Left kidney (tissue), 8 donors: ENCODE results near the gene C19orf85. TPM values are rescaled to one million over a fixed set of nuclear protein-coding genes. Genes with fewer than 3 reads are reported as not detected.
A peak's percentile ranks its signal among the peaks of the same experiment; 100 is the strongest.
"Not testable (repeated sequence)": the region's sequence is repeated elsewhere in the genome, so short reads cannot be mapped to it uniquely, and the experiment has no call there.

Experiments used
- DNase-seq: peaks from one replicate; pipeline ENCODE4 v3.0.0-alpha.2; 2013
- long read RNA-seq, 8 donors: transcript quantifications; one replicate each; lab custom pipeline, GENCODE V29; 2026
- polyA plus RNA-seq: library from polyadenylated mRNA; unstranded; fragments of 120-200 nt; gene quantifications from one replicate; pipeline ENCODE4 v1.2.1, GENCODE V29; 2013; ENCODE audit not compliant: insufficient read length

C19orf85 gene
- not detected for polyA plus RNA-seq
- long read RNA-seq, donor 1, result 0 reads
- long read RNA-seq, donor 2, result 0 reads
- long read RNA-seq, donor 3, result 0 reads
- long read RNA-seq, donor 4, result 0 reads
- long read RNA-seq, donor 5, result 0 reads
- long read RNA-seq, donor 6, result 0 reads
- long read RNA-seq, donor 7, result 0 reads
- long read RNA-seq, donor 8, result 0 reads

DNA sequence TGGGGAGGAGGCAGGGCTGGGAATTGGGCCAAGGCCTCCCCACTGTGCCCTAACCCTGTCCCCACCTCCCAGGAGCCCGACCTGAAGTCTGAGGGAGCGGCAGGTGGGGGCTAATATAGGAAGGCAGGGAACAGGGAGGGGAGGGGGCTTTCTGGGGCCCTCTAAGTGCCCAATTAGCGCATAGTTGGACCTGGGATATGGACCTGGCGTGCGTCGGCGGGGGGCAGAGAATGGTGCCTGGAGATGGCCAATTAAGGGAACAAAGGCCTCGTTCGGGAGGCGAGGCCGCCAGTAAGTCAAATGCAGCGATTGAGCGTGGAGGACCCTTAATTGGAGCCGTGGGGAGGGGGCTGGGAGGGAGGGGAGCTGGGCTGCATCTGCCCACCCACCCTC, at the start of gene C19orf85:
Gene C19orf85 (minus strand): TSS at position 90 of the 393 bp plus-strand sequence. CDS start 197 bp downstream, outside the sequence.
- DNase-seq, result no peak

DNA sequence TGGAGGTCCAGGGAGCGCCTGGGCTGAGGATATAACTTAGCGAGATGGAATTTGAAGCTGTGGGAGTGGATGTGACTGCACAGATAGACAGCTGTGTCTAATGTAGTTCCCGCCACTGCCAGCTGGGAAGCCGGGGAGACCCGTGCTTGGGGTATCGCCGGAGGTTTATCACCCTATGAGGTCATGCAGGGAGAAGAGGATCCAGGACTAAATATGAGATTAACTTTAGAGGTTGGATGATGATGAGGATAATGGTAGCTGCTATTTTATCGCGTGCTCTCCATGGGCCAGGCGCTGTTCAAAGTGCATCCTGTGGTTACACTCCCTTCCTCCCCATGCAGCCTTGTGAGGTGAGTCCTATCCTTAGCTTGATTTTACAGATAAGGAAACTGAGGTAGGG, 43.6 kb upstream of the C19orf85 start:
- no peak for DNase-seq

DNA sequence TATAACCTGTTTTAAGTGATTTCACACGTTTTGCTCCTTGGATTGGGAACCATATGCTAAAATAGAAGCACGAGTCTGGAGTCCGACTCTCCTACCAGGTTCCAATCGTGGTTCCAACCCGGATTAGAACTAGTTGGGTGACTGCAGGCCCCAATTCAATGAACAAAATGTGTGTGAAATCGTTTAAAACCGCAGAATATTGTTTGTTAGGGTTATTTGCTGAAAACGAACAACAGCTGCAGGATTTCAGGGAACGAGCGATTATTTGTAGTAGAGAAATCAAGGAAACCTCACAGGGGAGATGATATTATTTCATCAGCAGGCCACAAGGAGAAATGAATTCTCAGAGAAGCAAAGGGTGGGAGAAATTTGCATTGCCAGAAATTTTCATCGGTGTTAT, 40.4 kb upstream of the C19orf85 start:
- DNase-seq, result no peak

DNA sequence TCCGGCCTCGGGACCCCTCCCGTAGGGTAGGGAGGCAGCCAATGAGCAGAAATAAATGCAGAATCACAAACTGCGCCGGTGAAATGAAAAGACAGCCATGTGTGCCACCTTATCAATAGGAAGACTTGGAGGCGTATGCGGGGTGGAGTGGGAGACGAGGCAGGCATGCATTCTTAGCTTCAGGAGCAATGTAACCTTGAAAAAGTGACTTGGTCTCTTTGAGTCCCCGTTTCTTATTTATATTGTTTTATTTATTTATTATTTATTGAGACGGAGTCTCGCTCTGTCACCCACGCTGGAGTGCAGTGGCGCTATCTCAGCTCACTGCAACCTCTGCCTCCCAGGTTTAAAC, 39.7 kb upstream of the C19orf85 start:
- no peak for DNase-seq

DNA sequence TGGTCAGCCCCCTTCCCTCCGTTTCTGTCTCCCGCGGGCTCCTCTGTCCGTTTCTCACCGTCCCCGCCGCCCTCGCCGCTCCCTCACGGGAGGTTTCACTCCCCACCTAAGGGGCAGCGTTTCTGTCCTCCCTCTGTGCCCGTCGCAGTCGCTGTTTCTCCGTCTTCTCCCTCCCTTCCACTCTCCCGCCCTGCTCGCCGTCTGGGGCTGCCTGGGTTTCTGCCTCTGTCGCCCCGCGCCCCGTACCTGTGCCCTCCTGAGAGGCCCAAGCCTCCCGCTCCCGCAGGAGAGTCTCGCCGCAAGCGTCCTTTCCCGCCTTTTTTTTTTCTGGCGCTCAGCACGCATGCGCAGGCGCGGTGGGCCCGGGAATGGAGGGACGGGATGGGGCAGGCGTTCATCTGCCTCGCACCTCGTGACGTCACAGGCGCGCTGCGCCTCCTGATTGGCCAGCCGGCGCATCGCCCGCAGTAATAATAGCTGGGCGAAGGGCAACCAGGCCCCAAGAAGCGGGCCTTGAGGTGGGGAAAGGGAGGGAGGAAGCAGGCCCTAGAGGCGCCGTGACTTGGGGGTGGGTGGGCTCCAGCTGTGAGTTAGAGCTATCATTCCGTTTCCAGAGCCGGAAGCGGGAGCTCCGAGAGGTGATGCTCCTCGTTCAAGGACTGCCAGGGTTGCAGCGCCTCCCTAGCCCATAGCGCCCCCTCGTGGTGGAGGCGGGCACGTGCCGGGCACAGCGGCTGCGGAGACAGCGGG, 39.1 kb upstream of the C19orf85 start:
- DNase-seq, result peak; percentile 89

DNA sequence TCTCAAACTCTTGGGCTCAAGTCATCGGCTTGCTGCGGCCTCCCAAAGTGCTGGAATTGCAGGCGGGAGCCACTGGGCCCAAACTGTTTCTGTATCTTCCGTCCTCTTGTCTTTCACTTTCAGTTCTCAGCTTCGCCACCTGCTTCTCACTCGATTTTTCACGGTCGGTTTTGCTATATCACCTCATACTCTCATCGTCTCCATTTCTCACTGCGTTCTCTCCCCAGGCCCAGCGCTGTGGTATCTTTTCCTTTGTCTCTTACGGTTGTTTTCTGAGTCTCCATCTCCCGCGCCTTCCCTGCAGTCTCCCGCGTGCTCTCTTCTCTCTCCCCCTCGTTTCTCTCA, 38.6 kb upstream of the C19orf85 start:
- no peak for DNase-seq

DNA sequence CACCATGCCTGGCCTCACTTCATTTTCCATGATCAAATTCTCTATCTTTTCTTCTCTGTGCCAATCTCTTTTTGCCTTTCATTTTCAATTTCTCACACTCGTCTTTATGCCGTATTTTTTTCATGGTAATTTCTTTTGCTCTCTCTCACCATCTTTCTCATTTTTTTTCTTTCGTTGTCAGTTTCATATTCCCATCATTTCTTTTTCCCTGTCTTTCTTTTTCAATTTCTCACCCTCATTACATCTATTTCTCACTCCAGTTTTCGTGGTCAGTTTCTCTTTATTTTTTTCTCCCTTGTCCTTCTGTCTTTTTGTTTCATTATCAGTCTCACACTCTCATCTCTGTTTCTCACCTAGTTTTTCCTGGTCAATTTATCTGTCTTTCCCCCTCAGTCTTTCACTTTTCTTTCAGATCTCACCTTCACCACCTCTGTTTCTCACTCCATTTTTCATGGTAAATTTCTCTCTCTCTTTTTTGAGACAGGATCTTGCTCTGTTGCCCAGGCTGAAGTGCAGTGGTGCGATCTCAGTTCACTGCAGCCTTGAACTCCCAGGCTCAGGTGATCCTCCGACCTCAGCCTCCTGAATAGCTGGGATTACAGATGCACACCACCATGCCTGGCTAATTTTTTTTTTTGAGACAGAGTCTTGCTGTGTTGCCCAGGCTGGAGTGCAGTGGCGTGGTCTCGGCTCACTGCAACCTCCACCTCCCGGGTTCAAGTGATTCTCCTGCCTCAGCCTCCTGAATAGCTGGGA, 37.8 kb upstream of the C19orf85 start:
- no peak for DNase-seq

DNA sequence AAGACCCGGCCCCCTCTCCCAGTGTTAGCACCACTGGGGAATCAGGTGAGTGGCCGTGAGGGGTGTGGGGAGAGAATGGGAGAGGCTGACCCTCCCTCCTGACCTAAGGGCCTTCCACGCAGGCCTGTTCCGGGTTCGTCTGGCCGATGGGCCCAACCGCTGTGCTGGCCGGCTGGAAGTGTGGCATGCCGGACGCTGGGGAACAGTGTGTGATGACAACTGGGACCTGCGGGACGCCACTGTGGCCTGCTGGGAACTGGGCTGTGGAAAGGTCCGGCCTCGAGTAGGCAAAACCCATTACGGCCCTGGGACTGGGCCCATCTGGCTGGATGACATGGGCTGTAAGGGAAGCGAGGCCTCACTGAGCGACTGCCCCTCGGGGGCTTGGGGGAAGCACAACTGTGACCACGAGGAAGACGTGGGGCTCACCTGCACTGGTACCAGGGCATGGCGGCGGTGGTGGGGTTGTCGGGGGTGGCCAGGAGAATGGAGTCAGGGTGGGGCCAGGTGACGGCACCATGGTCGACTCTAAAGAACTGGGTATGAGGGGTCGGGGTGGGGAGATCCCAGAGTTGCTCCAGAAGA, 35.9 kb upstream of the C19orf85 start:
- no peak for DNase-seq

DNA sequence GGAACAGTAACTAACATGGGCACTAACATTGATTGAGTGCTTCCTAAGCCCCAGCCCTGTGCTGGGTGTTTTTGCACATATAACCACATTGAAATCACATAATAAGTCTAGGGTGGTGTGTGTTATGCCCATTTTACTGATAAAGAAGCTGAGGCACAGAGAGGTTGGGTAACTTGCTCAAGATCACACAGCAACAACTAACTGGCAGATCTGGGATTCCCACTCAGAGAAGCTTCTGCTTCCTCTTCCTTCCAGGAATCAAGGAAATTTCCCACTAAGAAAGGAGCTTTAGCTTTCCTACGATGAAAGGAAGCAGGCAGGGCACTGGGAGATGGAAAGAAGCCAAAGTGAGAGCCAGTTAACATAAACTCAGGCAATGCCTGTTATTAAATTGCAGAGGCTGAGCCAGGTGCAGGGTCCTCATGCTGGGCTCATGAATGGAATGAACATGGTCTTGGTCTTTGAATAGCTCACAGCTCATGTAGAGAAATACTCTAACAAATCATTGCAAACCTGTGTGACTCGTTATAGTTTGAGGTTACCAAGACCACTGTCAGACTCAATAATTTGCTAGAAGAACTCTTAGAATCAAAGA, 33.8 kb upstream of the C19orf85 start:
- DNase-seq, result no peak

DNA sequence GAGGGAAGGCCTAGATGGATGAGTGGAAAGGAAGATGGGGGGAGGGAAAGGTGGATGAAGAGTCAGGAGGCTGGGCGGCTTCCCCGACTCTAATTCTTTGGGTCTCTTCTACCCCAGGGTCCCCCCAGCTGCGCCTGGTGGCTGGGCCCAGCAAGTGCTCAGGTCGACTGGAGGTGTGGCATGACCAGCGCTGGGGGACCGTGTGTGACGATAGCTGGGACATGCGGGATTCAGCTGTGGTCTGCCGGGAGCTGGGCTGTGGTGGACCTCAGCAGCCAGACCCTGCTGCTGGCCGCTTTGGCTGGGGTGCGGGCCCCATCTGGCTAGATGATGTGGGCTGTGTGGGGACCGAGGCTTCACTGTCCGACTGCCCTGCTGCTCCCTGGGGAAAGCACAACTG, 33.2 kb upstream of the C19orf85 start:
- no peak for DNase-seq

DNA sequence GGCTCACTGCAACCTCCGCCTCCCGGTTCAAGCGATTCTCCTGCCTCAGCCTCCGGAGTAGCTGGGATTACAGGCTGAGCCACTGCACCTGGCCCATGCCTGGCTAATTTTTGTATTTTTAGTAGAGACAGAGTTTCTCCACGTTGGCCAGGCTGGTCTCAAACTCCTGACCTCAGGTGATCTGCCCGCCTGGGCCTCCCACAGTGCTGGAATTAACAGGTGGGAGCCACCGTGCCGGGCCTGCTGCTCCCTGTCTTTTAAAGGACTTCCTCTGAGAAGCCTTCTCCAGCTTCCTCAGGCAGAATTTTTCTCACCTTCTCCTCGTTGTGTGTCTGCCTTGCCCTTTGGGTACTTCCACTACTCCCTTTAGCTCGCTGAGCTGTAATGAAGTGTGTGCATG, 32.3 kb upstream of the C19orf85 start:
- not testable (repeated sequence) for DNase-seq

DNA sequence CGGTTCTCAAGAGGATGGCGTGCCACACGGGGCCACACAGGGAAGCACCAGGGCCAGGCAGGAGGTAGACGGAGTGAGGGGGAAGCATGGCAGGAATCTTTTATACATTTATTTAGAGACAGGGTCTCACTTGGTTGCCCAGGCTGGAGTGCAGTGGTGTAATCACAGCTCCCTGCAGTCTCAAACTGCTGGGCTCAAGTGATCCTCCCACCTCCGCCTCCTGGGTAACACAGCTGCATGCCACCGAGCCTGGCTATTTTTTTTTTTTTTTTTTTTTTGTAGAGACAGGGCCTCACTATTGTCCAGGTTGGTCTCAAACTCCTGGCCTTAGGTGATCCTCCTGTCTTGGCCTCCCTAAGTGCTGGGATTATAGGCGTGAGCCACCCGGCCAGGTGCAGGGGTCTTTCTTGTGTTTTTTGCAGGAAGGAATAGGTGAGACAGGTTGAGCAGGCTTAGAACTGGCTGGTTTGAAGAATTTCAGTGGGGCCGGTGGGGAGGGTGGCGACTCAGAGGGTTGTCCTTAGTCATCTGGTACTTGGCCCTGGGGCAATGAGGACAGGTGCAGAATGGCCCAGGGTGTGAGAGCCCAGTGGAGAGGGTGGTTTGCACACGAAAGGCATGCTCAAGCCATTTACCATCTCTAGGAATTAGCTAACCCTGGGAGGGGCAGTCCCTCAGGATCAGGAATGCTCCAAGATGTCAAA, 31.2 kb upstream of the C19orf85 start:
- no peak for DNase-seq

DNA sequence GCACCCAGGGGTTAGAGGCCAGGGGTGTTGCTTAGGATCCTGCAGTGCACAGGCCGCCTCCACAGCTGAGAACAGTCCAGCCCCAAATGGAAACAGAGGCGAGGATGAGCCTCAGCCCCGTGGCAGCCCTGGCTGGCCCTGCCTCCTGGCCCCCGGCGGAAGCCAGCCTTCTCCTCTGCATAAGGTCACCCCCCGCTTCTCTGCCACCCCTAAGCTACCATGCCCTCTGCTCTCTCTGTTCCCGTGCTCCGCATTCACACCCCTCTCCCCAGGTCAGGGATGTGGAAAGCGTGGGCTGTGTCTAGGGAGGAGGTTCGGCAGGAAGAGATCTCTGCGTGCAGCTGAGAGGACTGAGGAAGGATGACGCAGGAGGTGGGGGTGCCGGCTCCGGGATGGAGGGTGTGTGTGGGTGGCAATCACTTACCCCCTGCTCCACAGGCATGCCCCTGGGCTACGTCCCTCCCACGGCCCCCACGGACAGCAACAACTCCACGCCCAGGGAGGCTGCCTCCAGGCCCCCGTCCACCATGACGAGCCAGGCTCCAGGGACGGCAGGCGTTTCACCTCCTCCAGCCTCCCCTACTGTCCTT, 29.7 kb upstream of the C19orf85 start:
- no peak for DNase-seq

DNA sequence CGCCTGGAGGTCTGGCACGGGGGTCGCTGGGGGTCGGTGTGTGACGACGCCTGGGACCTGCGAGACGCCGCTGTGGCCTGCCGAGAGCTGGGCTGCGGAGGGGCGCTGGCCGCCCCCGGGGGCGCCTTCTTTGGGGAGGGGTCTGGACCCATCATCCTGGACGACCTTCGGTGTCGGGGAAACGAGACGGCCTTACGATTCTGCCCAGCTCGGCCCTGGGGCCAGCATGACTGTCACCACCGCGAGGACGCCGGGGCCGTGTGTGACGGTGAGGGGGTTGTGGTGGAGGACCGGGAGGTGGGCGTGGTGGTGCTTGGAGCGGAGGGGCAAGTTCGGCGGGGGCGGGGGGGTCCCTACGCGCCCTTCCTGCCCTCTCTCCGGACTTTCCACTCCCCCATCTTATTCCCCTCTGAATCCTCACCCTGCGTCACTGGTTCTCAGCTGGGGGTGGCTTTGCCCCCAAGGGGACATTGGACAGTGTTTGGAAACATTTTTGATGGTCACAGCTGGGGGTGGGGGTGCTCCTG, 29.2 kb upstream of the C19orf85 start:
- no peak for DNase-seq

DNA sequence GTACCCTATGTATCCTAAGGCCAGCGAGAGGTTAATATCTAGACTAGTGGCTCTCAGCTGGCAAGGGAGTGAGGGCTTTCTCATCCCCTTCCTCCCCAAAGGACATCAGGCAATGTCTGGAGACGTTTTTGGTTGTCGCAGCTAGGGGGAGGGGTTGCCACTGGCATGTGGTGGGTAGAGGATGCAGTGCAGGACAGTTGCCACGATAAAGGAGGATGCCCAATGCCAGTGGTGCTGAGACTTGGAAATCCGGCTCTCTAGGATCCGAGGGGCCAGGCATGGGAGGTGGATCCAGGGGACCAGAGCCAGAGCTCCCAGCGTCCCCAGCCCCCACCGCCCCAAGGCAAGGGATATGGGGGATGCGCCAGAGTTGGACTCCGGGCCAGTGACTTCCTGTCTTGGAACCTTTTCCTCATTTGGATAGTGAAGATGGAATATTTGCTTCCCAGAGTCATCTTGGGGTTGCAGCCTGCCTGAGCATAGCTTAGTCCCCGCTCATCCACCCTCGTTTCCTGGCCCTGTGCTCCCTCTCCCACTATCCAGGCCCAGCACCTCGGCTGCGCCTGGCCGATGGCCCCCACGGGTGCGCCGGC, 28.6 kb upstream of the C19orf85 start:
- DNase-seq, result no peak

DNA sequence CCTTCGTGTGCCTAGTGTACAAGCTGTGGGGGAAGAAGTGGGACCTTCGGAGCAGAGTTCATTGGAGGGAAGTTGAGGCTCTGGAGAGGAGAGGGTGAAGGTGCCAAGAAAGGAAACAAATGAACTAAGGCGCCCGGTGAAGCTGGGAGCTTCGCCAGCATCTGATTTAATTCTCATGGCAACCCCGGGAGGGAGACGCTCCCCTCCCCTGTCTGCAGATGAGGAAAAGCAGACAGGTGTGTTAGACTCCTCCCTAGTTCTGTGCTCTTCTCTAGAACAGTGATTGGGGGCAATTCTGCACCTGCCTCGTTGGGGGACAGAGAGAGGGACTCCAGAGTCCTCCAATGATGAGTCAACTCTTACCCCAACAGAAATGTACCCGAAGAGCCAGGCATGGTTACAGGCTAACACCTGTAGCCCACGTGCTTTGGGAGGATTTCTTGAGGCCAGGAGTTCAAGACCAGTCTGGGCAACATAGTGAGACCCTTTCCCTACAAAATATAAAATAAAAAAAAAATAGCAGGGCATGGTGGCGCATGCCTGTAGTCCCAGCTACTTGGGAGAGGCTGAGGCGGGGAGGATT, 27.9 kb upstream of the C19orf85 start:
- DNase-seq, result no peak

DNA sequence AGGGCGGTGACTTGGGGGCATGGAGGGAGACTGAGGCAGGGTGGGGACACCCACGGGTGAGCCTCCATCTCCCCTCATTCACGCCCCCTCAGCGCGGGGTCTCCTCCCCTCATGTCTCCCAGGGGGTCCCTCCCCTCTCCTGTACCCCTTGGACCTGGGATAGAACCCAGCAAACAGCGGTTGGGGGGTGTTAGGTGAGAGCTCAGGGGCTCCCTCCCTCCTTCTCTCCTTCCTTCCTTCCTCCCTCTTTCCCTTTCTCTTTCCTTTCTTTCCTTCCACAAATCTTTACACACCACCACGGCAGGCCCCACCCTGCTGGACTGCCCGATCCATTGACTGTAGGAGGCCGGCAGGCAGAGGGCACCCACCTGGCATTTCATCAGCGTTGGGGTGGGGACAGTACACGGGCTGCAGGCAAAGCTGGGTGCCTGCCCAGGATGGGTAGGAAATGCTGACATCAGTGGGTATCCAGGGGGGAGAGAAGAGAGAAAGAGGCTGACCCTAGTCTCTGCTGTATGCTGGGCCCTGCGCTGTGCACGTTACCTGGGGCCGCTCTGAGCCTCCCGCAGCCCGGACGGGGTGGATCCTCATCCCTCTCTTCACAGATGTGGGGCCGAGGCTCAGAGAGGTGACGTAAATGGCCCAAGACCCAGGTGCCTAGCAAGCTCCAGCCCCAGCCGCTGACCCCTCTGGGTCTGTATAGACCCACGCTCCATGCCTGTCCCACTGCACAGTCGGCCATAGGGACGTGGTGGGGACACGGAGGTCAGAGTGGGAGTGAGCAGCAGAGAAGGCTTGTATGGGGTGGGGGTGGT, 27.2 kb upstream of the C19orf85 start:
- no peak for DNase-seq

DNA sequence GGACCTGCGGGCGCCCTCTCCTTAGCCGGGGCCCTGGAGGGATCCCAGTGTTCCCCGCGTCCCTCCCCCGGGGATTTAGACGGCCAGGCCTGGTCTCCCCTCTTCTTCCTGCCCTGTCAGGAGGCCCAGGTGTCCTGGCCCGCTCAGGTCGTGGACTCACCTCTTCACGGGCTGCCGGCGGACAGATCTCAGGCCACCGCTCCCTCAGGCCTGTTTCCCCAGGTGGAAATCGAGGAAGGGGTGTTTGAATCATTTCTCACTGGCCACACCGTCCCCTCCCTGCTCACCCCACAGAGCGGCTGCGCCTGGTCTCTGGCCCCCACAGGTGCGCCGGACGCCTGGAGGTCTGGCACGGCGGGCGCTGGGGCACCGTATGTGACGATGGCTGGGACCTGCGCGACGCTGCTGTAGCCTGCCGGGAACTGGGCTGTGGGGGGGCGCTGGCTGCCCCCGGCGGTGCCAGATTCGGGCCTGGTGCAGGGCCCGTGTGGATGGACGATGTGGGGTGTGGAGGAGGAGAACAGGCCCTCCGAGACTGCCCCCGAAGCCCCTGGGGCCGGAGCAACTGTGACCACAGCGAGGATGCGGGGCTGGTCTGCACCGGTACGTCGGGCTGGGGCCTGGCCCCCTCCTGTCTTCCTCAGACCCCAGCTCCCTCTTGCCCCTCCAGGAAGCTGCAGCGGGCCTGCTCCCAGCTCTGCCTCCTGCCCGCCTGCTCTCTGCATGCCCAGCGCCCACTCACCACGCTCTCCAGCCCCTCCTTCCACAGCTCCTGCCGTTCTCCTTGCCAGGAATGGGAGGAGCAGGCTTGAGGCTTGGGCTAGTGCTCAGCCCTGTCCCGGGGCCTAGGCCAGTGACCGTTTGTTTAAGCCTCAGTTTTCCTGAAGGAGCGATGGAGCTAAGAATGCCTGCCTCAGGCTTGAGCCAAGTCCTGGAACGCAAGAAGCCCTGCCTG, 26.2 kb upstream of the C19orf85 start:
- no peak for DNase-seq
